HG02610 (cell line): ENCODE results near the gene NPLOC4.

ENCODE experiments used
- ATAC-seq: cut with Tn5 transposase; IDR thresholded peaks from one replicate; pipeline ENCODE4 v1.9.1; 2021; ENCODE audit warnings: mild to moderate bottlenecking, moderate library complexity; ENCODE audit not compliant: unreplicated experiment

The NPLOC4 gene

DNA sequence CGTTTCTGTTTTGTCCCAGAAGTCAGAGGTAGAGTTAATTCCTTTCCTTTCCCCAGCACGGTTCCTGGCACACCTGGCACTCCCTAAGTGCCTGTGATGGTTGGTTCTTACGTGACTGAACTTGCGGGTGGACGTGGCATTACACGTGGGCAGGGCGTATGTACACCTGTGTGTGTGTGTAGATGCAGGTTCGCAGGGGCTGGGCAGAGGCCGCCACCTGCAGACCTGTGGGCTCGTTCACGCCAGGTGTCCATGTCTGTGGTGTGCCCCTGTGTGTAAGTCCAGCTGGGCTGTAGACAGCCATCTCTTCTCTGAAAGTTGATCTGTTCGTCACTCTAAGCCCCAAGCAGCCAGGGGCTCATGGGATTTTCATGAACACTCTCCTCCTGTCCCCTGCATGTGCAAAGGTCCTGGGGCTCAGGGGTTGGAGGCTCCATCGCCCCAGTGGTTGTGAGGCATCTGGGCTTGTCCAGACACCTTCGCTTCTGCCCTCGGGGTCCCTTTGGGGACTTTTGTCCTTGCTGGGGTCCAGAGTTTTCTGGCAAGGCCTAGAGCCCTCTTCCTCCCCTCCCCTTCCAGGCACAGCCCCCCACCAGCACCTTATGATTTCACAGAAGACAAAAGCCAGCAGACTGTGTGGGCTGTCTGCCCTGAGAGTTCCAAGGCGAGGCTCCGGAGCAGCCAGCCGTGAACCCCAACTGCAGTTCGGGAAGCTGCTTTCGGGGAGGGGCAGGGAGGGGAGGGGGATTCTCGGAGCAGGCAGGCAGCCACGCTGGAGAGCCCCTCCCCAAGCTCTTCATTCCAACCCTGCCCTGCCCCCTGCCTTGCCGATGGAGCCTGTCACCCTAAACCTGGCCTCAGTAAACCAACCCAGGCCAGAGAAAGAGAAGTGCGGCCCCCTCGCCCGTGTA lies 114.2 kb downstream of the NPLOC4 start:
- ATAC-seq = no peak

DNA sequence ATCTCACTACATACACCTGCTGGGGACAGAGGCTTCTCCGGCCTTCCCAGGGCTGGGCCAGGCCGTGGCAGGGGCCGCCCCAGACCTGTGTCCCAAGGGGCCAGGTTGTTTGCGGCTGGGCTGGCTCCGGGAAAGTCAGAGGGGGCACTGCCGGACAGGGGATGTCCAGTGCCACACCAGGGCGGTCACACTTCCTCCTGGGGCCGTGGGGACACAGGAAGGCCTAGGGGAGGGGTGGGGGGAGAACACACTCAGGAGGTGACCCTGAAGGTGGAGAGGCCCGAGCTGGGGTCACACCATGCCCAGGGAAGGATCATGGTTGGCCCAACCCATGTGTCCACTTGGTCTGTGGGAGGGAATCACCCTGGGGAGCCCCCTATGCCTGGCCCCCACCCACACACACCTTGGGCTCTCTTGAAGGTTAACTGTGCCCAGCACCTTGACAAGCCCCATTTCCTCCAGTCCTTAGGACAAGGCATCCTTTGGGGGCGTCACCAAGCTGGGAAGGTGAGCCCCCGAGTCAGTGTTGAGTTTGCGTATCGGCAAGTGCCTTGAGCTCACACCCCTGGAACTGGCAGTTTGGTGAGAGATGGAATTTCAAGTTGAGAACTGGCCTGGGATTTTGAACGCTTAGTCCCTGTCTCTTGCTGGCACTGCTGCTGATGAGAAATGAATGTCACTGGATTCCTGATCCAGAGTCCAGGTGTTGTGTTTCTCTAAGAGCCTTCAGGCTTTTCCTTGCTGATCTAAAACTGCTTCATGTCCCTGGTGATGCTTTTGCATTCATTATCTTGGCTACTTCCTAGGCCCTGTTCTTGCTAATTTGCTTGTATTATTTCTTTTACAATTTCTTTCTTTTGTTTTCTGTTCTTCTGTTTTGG lies 116.7 kb downstream of the NPLOC4 start:
- ATAC-seq = no peak

DNA sequence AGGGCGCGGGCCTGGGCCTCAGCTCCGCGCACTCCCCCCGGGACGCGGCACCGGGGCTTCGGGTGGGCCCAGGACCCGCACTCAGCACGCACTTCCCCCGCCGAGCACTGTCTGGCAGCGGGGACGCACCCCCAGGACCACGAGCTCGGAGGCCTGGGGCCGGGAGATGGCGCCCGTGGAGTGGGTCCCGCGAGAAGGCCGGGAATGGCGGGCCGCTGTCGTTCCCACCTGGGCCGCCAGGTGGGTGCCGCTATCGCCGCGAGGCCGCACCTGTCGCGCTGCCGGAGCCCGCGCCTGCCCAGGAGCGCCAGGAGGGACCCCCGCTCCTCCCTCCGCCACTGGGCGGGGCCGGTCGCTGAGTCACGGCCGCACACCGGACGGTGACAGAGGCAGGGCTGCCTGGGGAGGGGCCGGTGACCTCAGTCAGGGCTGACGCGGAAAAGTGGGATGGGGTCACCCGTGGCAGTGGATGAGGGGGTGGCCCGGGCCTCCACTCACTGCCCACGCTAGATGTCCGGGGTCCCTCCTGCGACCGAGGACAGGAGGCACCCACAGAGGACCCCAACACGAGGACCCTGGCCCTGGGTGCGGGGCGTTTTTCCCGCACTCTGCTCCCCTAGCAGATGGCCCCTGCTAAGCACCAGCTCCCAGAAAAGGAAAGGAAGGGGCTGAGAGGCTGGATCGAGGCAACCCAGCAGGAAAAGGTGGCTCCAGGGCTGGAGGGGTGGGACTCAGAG lies 117.5 kb downstream of the NPLOC4 start:
- ATAC-seq = no peak

DNA sequence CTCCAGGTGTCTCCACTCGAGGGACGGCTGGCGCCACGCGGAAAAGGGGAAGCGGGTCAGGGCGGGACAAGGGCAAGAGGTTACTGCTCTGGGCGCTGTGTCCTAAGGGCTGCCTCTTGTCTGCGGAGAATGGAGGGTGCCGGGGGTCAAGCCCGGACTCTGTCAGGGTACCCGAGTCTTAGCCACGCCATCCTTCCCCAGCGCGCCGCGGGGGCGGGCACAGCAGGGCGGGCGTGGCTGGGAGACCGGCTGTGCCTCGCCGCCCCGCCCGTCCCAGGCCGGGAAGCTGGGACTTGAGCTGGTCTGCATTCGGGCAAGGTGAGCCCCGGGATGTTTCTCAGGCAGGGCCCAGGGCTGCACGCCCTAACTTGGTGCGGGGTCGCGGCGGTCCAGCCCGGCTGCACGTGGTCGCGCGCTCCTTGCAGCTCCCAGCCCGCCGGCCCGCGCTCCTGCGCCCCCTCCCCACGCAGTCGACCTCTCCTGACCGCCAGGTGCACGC lies 118.1 kb downstream of the NPLOC4 start:
- no peak for ATAC-seq

DNA sequence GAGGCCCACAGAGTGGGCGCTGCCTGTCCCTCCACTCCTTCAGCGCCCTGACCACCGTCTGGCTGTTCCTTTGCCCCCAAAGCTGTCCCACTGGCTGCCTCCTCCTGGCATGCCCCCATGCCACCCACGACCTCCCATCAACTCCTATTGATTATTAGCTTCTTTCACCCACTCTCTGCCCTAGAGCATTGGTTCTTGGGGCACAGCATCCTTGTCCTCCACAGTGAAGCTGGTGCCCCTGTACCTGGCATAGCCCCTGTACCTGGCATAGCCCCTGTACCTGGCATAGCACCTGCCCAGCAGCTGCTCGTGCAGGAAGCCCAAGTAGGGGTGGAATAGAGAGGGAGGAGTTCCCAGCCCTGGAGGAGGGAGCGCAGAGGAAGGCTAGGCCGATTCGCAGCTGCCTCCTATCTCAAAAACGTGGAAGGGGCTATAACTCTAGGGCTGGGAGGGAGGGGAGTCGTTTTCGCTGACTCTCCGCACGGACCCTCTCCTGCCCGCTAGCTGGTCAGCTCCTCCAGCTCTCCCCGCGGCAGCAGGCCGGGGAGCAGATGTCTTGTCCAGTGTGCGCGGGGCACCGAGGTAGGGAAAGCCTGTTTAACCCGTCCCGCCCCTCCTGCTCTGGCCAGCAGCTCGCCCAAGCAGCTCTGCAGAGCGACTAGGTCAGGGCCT lies 118.7 kb downstream of the NPLOC4 start:
- no peak for ATAC-seq

DNA sequence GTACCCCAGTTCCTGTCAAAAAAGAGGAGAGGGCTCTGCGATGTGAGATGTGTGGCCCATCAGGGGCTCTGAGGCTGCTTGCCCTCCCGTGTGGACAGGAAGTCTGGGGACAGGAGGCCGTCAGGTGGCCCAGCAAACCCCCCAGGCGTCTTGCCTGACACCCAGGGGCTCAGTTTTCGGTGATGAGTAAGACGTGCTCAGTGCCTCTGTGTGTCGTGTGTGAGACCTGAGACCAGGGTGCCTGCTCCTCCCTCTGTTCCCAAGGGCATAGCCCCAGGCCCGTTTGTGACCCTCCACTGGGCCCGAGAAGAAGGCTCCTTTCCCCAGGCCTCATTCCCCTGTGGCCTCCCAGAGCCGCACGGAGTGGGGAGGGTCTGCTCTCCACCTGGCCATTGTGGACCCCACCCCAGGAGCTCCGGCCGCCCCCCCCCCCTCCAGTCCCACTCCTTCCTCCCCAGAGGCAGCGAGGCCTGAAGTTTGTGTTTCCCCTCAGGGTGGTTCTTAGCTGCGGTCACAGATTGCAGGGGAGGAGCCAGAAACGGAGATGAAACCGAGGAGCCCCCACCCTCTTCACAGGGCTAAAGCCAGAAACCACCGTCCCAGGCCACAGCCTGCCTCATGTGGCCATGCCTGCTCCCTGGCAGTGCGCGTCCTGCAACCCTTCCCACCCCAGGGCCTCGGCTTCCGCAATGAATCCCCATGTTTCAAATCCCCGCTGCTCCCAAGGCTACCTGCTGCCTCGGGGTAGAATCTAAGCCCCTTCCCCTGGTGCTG lies 119.4 kb downstream of the NPLOC4 start:
- peak; percentile 25 for ATAC-seq

DNA sequence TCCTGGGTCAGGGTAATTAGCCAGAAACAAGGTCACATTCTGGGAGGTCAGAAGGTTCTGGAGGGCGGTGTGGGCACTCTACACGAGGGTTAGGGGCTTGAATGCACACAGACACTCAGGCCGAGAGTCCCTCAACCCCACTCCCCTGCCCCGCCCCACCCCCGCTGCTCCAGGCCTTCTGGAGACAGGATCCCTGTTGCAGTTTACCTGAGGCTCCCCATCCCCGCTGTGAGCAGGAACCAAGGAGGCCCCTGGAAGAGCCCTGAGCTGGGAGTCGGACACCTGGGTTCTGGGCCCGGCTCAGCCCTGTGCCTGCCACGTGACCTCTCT lies 119.9 kb downstream of the NPLOC4 start:
- no peak for ATAC-seq

DNA sequence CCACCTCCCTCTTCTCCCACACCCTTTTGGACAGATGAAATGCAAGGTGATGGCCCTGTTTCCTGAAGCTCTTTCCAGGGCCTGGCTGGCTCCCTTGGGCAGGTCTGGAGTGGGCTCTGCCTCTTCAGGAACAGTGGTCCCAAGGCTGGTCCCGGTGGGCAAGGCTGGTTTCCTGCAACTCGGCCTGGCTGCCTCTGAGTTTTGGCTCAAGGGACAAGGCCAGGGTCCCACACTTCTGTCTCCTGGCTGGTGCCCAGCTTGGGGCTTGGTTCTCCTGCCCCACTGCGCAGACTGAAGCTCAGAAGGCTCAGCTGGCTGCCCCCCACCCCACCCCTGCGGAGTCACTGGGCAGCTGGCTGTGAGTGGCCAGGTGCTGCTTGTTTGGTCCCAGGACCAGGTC lies 120.5 kb downstream of the NPLOC4 start:
- no peak for ATAC-seq

DNA sequence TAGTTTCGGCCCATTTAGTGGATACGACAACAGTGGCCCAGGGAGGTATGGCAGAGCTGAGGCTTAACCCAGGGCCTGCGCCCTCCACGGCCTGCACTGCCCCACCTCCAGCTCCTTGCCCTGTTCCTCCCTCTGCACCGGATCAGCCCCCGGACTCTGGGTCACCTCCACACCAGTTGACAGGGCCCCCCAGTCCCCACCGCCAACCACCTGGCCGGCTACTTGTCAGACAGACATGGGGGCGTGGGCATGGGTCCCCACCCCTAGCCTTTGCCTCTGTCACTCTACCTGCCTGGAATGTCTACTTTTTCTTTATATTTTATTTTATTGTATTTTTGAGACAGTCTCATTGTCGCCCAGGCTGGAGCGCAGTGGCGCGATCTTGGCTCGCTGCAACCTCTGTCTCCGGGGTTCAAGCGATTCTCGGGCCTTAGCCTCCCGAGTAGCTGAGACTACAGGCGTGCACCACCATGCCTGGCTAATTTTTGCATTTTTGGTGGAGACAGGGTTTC lies 121.3 kb downstream of the NPLOC4 start:
- ATAC-seq = no peak

DNA sequence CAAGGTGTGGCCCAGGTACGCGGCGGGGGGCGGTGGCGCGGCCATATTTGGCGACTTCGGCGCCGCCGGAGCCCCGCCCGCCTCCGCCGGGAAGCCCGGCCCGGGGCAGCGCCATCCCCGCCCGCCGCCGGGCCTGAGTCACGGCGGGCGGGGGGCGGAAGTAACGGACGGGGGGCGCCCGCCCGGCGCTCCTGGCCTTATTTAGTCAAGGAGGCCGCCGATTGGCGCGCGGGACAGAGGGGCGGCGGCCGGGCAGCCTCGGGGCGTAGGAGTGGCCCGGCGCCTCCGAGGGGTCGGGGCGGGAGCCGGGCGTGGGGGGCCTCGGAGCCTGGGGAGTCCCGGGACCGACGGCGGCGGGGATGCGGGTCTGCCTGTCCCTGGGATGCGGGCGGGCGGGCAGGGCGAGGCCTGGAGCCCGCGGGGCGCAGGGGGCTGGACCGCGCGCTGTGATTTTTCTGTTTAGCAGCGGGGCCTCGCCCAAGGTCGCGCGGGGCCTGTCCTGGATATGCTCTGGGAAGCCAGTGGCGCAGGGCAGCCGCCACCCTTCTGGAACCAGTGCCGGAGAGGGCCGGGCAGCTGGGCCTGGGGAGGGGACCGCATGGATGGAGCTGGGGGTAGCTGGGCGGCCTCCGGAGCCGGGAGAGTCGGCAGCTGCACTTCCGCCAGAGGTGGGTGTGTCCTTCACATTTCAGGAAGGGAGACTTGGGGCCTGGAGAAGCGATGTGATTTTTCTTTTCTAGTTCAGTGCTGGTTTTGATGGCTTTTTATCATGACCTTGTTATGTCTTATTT lies 122.0 kb downstream of the NPLOC4 start:
- ATAC-seq = no peak

DNA sequence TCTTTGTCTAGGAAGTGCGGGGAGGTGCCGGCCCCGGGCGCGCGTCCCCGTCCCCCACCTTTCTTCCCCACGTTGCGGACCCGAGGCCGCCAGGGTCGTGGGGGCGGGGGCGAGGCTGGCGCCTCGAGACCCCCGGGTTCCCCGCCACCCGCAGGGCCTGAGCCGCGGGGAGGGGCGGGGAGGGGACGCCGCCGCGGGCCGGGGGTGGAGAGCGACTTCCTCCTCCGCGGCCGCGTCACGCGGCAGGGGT lies 122.5 kb downstream of the NPLOC4 start:
- no peak for ATAC-seq

DNA sequence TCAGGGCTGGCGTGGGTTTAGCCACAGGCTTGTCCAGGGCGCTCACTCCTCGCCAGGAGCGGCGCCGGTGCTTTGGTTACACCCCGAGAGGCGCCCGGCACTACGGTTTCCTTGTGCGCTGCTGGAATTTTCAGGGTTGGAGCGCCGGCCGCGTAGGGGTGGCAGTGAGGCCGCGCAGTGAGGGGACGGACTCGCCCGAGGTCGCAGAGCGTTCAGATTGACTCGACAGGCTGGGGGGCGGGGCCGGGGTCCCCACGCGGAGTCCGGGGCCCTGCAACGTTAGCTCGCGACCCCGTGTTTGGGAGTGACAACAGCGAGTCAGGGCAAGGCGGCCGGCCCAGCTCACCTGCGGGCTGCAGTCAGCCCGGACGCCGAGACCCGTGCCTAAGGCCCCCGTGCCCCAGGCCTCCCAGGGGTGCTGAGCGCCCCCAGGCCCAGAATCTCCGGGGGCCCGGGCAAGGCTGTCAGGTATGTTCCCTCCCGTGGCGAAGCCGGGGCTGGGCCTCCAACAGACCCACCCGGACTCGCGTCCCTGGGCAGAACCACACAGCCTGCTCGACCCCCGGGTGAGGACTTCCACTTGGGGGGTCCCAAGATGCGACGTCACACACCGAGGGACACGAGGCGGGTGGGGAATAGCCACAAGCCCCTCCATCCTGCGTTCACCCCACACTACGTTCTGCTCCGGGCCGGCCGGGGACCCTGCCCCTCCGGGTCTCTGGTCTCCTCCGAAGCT lies 123.0 kb downstream of the NPLOC4 start:
- no peak for ATAC-seq

DNA sequence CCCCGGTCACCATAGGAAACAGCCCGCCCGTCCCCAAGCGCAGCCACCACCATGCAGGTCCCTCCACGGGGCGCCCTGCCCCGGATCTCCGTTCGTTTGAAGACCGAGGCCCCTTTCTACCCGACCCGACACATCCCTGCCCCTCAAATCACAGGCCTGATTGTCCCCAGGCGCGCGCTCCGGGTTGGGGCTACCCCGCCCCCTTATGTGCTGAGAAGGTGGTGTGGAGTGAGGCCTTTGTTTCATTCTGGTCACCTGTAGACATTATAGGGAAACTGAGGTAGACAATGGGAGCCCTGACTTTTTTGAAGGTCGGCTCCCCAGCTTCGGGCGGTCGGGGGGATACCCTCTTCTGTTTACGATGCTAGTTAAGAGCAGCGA lies 123.5 kb downstream of the NPLOC4 start:
- no peak for ATAC-seq

DNA sequence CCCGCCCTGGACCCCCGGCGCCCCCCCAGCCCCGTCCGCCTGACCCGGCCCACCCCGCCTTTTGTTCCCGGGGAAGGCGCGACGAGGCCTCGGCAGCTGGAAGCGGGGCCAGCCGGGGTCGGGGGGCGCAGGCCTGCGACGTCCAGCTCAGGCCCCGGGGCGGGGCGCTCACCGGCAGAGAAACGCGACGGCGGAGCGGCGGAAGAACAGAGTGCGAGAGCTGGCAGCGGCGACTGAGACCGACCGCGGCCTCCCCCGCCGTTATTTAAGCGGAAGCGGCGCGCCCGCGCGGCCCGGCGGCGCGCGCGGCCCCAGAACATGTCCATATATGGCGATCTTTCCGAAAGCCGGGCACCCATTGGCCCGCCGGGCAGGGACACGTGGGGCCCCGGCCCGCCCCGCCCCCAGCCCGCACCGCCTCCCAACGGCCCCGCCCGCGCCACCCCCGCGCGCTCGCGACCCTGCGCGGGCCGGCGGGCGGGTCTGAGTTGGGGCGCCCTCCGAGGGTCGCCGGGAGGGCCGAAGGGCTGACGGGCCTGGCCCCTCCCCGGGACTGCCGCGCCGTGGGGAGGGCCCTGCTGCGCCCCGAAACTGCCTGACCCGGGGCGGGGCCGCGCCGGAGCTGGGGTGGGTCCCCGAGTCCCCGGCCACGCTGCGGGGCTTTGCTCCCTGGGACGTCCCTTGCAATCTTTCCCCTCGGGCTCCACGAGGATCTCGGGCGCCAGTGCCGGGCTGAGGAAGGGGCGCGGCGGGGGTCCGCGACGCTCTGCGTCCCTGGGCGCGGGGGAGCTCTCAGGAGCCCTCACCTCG lies 124.1 kb downstream of the NPLOC4 start, which contains the start of gene ACTG1:
ACTG1 (minus strand) TSS at position 238 of the 810 bp plus-strand sequence. CDS start 445 bp downstream, outside the sequence.
- ATAC-seq = no peak

DNA sequence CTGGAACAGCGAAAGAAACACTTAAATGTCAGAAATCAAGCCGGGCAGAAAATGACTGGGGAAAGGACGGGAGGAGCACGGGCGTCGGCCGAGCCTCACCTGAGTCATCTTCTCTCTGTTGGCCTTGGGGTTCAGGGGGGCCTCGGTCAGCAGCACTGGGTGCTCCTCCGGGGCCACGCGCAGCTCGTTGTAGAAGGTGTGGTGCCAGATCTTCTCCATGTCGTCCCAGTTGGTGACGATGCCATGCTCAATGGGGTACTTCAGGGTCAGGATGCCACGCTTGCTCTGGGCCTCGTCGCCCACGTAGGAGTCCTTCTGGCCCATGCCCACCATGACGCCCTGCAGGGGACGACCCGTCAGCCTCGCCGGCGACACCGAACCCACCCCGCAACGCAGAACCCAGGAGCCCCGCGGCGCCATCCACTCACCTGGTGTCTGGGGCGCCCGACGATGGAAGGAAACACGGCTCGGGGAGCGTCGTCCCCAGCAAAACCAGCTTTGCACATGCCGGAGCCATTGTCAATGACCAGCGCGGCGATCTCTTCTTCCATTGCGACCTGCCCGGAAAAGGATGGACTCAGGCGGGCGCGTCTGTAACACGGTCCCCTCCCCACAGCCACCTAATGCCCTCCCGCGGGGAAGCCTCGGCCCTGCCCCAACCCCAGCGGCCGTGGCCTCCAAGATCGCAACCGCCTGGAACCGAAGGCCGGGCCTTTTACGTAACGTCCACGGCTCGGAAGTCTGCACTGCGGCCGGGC lies 124.9 kb downstream of the NPLOC4 start:
- ATAC-seq = no peak

DNA sequence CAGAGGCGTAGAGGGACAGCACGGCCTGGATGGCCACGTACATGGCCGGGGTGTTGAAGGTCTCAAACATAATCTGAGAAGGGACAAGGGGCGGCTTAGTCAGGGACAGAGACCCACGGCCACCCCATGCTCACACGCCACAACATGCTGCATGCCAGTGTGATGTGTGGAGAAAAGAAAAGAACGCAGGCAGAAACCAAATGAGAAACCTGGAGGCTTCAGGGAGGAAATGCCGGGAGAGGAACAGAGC lies 125.4 kb downstream of the NPLOC4 start:
- ATAC-seq = no peak
